ENCODE results near the gene DNTT. TPM values are rescaled to one million over a fixed set of nuclear protein-coding genes. Genes with fewer than 3 reads are reported as not detected.

DNTT gene
- polyA plus RNA-seq, 2 of the 4 experiments (the other 2 are of a cell fraction) = not detected

DNA sequence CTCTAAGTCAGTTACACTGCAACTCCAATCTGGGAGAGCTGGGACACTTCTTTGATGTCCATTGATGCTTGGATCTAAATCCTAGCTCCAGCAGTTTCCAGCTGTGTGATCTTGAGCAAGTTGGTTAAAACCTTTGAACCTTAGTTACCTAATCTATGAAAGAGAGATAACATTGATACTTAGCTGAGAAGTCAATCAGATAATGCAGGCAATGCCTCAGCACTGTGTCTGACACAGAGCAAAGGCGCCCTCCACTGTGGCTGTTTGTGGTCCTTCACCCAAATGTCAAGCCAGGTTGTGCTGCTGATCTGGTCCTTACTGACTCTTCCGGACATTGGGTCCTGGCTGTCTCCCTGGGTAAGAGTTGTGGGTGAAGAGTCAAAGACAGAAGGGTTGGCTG is 20.2 kb downstream of the DNTT start:
- Histone ChIP-seq H3K4me2 (no peak overlapping the region), H3K4me1 (peaks cover 8% of the 10 kb centered on the region; the same call in 1 of the 3 replicates), H3K27ac (no peak overlapping the region), H3K9me3 (no peaks in the 10 kb centered on the region), H3K4me3 (no peak overlapping the region)
- ChIA-PET CTCF (interaction anchor here (1.0 kb wide), 1 partner anchor 15 kb away, joined by 4 read pairs; no protein-coding TSS in a partner anchor), POLR2A (no interaction called here)
- TF ChIP-seq ZC3H11A (IDR thresholded peaks at IDR 0.05) (no peak), ZSCAN20 (CRISPR knock-in tag; IDR thresholded peaks at IDR 0.05) (no peak), MYC (IDR thresholded peaks at IDR 0.05; ENCODE audit: borderline replicate concordance, low read length) (no peak), HDAC2 (IDR thresholded peaks at IDR 0.05) (no peak), TP53 (CRISPR knock-in tag; IDR thresholded peaks at IDR 0.05) (no peak), KDM5A (IDR thresholded peaks at IDR 0.05) (no peak), ZFP36 (IDR thresholded peaks at IDR 0.05; ENCODE audit: borderline replicate concordance, partially characterized antibody) (no peak), NR3C1 (IDR thresholded peaks at IDR 0.05) (no peak), FOSB (CRISPR knock-in tag; IDR thresholded peaks at IDR 0.05) (no peak), CHD2 (IDR thresholded peaks at IDR 0.05; ENCODE audit: low read length, partially characterized antibody) (no peak), GATA3 (IDR thresholded peaks at IDR 0.05; ENCODE audit: borderline replicate concordance) (no peak), POLR2AphosphoS2 (conservative IDR thresholded peaks at IDR 0.05; ENCODE audit: low read length) (no peak), SMC3 (IDR thresholded peaks at IDR 0.05) (no peak), RNF2 (IDR thresholded peaks at IDR 0.05; ENCODE audit: borderline replicate concordance, low read depth) (no peak)
- TF ChIP-seq, protein P1, sequence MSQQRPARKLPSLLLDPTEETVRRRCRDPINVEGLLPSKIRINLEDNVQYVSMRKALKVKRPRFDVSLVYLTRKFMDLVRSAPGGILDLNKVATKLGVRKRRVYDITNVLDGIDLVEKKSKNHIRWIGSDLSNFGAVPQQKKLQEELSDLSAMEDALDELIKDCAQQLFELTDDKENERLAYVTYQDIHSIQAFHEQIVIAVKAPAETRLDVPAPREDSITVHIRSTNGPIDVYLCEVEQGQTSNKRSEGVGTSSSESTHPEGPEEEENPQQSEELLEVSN (IDR thresholded peaks at IDR 0.05; ENCODE audit: borderline replicate concordance, low read depth) = no peak
- TF ChIP-seq, protein P2, sequence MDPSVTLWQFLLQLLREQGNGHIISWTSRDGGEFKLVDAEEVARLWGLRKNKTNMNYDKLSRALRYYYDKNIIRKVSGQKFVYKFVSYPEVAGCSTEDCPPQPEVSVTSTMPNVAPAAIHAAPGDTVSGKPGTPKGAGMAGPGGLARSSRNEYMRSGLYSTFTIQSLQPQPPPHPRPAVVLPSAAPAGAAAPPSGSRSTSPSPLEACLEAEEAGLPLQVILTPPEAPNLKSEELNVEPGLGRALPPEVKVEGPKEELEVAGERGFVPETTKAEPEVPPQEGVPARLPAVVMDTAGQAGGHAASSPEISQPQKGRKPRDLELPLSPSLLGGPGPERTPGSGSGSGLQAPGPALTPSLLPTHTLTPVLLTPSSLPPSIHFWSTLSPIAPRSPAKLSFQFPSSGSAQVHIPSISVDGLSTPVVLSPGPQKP (IDR thresholded peaks at IDR 0.05; ENCODE audit: low read depth, low read length) = no peak
- TF ChIP-seq, protein P3, sequence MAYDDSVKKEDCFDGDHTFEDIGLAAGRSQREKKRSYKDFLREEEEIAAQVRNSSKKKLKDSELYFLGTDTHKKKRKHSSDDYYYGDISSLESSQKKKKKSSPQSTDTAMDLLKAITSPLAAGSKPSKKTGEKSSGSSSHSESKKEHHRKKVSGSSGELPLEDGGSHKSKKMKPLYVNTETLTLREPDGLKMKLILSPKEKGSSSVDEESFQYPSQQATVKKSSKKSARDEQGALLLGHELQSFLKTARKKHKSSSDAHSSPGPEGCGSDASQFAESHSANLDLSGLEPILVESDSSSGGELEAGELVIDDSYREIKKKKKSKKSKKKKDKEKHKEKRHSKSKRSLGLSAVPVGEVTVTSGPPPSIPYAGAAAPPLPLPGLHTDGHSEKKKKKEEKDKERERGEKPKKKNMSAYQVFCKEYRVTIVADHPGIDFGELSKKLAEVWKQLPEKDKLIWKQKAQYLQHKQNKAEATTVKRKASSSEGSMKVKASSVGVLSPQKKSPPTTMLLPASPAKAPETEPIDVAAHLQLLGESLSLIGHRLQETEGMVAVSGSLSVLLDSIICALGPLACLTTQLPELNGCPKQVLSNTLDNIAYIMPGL (CRISPR knock-in tag; IDR thresholded peaks at IDR 0.05; ENCODE audit: borderline replicate concordance) = no peak
- TF ChIP-seq, protein P4, sequence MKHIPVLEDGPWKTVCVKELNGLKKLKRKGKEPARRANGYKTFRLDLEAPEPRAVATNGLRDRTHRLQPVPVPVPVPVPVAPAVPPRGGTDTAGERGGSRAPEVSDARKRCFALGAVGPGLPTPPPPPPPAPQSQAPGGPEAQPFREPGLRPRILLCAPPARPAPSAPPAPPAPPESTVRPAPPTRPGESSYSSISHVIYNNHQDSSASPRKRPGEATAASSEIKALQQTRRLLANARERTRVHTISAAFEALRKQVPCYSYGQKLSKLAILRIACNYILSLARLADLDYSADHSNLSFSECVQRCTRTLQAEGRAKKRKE (CRISPR knock-in tag; IDR thresholded peaks at IDR 0.05; ENCODE audit: low read depth) = no peak
- ATAC-seq (no peak), DNase-seq (ENCODE audit: low read depth in 1 of 2, low spot score in 1 of 2) (no peak), FAIRE-seq (no peak)
- WGBS (ENCODE audit: missing lambda C conversion rate) = 40% methylated on average over 2 of the region's 2 CpGs

- 17% methylated on average over 4 of the region's 4 CpGs for WGBS (ENCODE audit: missing lambda C conversion rate)
- POLR2A ChIA-PET = no interaction called here
- ATAC-seq (no peak), FAIRE-seq (no peak), DNase-seq (ENCODE audit: low read depth in 1 of 2, low spot score in 1 of 2) (no peak)
- Histone ChIP-seq H3K4me1 (no peaks in the 10 kb centered on the region), H3K9me3 (no peaks in the 10 kb centered on the region), H3K27ac (no peak overlapping the region), H3K4me3 (no peak overlapping the region), H3K4me2 (no peak overlapping the region)
- CTCF ChIA-PET = interaction anchor here (1.0 kb wide), 2 partner anchors 8 to 9 kb away, joined by 3 read pairs; no protein-coding TSS in a partner anchor
- TF ChIP-seq, protein P5, sequence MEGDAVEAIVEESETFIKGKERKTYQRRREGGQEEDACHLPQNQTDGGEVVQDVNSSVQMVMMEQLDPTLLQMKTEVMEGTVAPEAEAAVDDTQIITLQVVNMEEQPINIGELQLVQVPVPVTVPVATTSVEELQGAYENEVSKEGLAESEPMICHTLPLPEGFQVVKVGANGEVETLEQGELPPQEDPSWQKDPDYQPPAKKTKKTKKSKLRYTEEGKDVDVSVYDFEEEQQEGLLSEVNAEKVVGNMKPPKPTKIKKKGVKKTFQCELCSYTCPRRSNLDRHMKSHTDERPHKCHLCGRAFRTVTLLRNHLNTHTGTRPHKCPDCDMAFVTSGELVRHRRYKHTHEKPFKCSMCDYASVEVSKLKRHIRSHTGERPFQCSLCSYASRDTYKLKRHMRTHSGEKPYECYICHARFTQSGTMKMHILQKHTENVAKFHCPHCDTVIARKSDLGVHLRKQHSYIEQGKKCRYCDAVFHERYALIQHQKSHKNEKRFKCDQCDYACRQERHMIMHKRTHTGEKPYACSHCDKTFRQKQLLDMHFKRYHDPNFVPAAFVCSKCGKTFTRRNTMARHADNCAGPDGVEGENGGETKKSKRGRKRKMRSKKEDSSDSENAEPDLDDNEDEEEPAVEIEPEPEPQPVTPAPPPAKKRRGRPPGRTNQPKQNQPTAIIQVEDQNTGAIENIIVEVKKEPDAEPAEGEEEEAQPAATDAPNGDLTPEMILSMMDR (IDR thresholded peaks at IDR 0.05) = no peak
- TF ChIP-seq SREBF2 (IDR thresholded peaks at IDR 0.05) = no peak
Measured at GRCh38 chr10:96325719-96326373, 21.6 kb downstream of the DNTT start.

Measured in A549 (cell line).